Measurements from ENCODE around the gene DNAJA4. TPM values are rescaled to one million over a fixed set of nuclear protein-coding genes. Genes with fewer than 3 reads are reported as not detected.

Gene DNAJA4
- total RNA-seq, 2 experiments from 2014 or later: 36.3 to 39.6 TPM

GRCh38 chr15:78284758-78285157 is 20.4 kb downstream of the DNAJA4 start:
- Mint-ChIP-seq H3K36me3 (peaks cover 21% of the 10 kb centered on the region), H3K4me1 (ENCODE audit: low read depth) (no peaks in the 10 kb centered on the region), H3K27me3 (no peaks in the 10 kb centered on the region), H3K9me3 (no peaks in the 10 kb centered on the region), H3K4me3 (no peak overlapping the region), H3K27ac (no peak overlapping the region)
- CTCF ChIA-PET: no interaction called here
- intact Hi-C loops (cut with micrococcal nuclease): no loop called here
- POLR2A ChIA-PET: interaction anchor here (1.1 kb wide), 1 partner anchor 15 kb away, joined by 4 read pairs; the partner anchor contains the start of gene SKIC8
- DNase-seq: no peak

GRCh38 chr15:78290222-78290621 is 25.9 kb downstream of the DNAJA4 start:
- no peak overlapping the region for H3K4me3 Mint-ChIP-seq
- CTCF ChIA-PET: no interaction called here
- H3K36me3 Mint-ChIP-seq: peaks cover 27% of the 10 kb centered on the region
- DNase-seq: no peak
- no peak overlapping the region for H3K27ac Mint-ChIP-seq
- no peaks in the 10 kb centered on the region for H3K9me3 Mint-ChIP-seq
- POLR2A ChIA-PET: interaction anchor here (0.7 kb wide), 1 partner anchor 9 kb away, joined by 3 read pairs; the partner anchor contains the start of gene SKIC8
- intact Hi-C loops (cut with micrococcal nuclease): no loop called here
- H3K4me1 Mint-ChIP-seq (ENCODE audit: low read depth): no peaks in the 10 kb centered on the region
- no peaks in the 10 kb centered on the region for H3K27me3 Mint-ChIP-seq

GRCh38 chr15:78291052-78291451 is 26.7 kb downstream of the DNAJA4 start:
- Mint-ChIP-seq H3K9me3 (no peaks in the 10 kb centered on the region), H3K27me3 (no peaks in the 10 kb centered on the region), H3K27ac (no peak overlapping the region), H3K4me3 (no peak overlapping the region), H3K4me1 (ENCODE audit: low read depth) (no peaks in the 10 kb centered on the region), H3K36me3 (peaks cover 28% of the 10 kb centered on the region)
- POLR2A ChIA-PET: interaction anchor here (0.7 to 1.7 kb wide), 2 partner anchors 8 to 9 kb away, joined by 3 to 5 read pairs; partner anchors contain the start of gene SKIC8
- intact Hi-C loops (cut with micrococcal nuclease): no loop called here
- DNase-seq: no peak
- CTCF ChIA-PET: no interaction called here

- Mint-ChIP-seq H3K4me1 (ENCODE audit: low read depth) (no peaks in the 10 kb centered on the region), H3K27ac (no peak overlapping the region), H3K9me3 (no peaks in the 10 kb centered on the region), H3K27me3 (no peaks in the 10 kb centered on the region), H3K36me3 (peaks cover 28% of the 10 kb centered on the region), H3K4me3 (no peak overlapping the region)
- CTCF ChIA-PET: interaction anchor here (0.9 kb wide), 1 partner anchor 131 kb away, joined by 3 read pairs; no protein-coding TSS in a partner anchor
- DNase-seq: no peak
- POLR2A ChIA-PET: interaction anchor here (1.7 kb wide), 1 partner anchor 9 kb away, joined by 5 read pairs; no protein-coding TSS in a partner anchor
- intact Hi-C loops (cut with micrococcal nuclease): no loop called here
Observed at GRCh38 chr15:78291698-78292097, 27.3 kb downstream of the DNAJA4 start.

- H3K4me3 Mint-ChIP-seq: no peak overlapping the region
- no peak overlapping the region for H3K27ac Mint-ChIP-seq
- H3K9me3 Mint-ChIP-seq: no peaks in the 10 kb centered on the region
- H3K4me1 Mint-ChIP-seq (ENCODE audit: low read depth): peaks cover 4% of the 10 kb centered on the region
- ChIA-PET POLR2A (interaction anchor here (1.7 kb wide), 1 partner anchor 10 kb away, joined by 5 read pairs; no protein-coding TSS in a partner anchor), CTCF (interaction anchor here (0.9 kb wide), 1 partner anchor 131 kb away, joined by 3 read pairs; no protein-coding TSS in a partner anchor)
- no peaks in the 10 kb centered on the region for H3K27me3 Mint-ChIP-seq
- peaks cover 28% of the 10 kb centered on the region for H3K36me3 Mint-ChIP-seq
- intact Hi-C loops (cut with micrococcal nuclease): no loop called here
- no peak for DNase-seq
Observed at GRCh38 chr15:78292219-78292618, 27.9 kb downstream of the DNAJA4 start.

- CTCF ChIA-PET: interaction anchor here (0.6 to 1.6 kb wide), 10 partner anchors 13 to 341 kb away, joined by 3 to 12 read pairs (median 4); partner anchors contain the start of gene DNAJA4
- POLR2A ChIA-PET: interaction anchor here (0.6 to 3.2 kb wide), 10 partner anchors 9 to 340 kb away, joined by 3 to 34 read pairs (median 6); partner anchors contain the start of genes DNAJA4, IREB2 and PSMA4
Observed at GRCh38 chr15:78299101-78299930, 35.0 kb downstream of the DNAJA4 start, which contains the start of gene SKIC8. SKIC8 (minus strand) TSS chr15:78299609; CDS start chr15:78295686, 3,923 bp downstream.

GRCh38 chr15:78301326-78301725 is 37.0 kb downstream of the DNAJA4 start:
- ChIA-PET CTCF (interaction anchor here (0.9 to 2.0 kb wide), 2 partner anchors 14 to 122 kb away, joined by 3 to 10 read pairs; no protein-coding TSS in a partner anchor), POLR2A (no interaction called here)
- Mint-ChIP-seq H3K27me3 (no peaks in the 10 kb centered on the region), H3K9me3 (no peaks in the 10 kb centered on the region), H3K4me1 (ENCODE audit: low read depth) (peaks cover 40% of the 10 kb centered on the region), H3K4me3 (no peak overlapping the region), H3K27ac (no peak overlapping the region), H3K36me3 (no peaks in the 10 kb centered on the region)
- intact Hi-C loops (cut with micrococcal nuclease): loop anchor here (5.0 to 10.0 kb wide), 2 partner anchors 241 to 403 kb away; partner anchors contain the start of gene PSMA4
- DNase-seq: peak; percentile 13

More at GRCh38 chr15:78299101-78299930, 35.0 kb downstream of the DNAJA4 start, which contains the start of gene SKIC8:
- DNase-seq: peak; percentile 94
- Mint-ChIP-seq H3K27me3 (no peaks in the 10 kb centered on the region), H3K4me1 (ENCODE audit: low read depth) (peaks cover 40% of the 10 kb centered on the region), H3K9me3 (no peaks in the 10 kb centered on the region), H3K27ac (peak within 1 kb of the TSS; percentile 84), H3K4me3 (peak within 1 kb of the TSS; percentile 99), H3K36me3 (peaks cover 9% of the 10 kb centered on the region)
- intact Hi-C loops (cut with micrococcal nuclease): loop anchor here (2.0 to 5.0 kb wide), 2 partner anchors 35 to 138 kb away; partner anchors contain the start of genes DNAJA4 and IREB2

- POLR2A ChIA-PET: no interaction called here
- intact Hi-C loops (cut with micrococcal nuclease): loop anchor here (5.0 to 10.0 kb wide), 2 partner anchors 240 to 403 kb away; partner anchors contain the start of gene PSMA4
- no peaks in the 10 kb centered on the region for H3K36me3 Mint-ChIP-seq
- CTCF ChIA-PET: interaction anchor here (0.9 to 2.0 kb wide), 2 partner anchors 14 to 121 kb away, joined by 3 to 10 read pairs; no protein-coding TSS in a partner anchor
- H3K9me3 Mint-ChIP-seq: no peaks in the 10 kb centered on the region
- DNase-seq: no peak
- H3K27ac Mint-ChIP-seq: no peak overlapping the region
- peaks cover 40% of the 10 kb centered on the region for H3K4me1 Mint-ChIP-seq (ENCODE audit: low read depth)
- no peaks in the 10 kb centered on the region for H3K27me3 Mint-ChIP-seq
- no peak overlapping the region for H3K4me3 Mint-ChIP-seq
Observed at GRCh38 chr15:78301828-78302227, 37.5 kb downstream of the DNAJA4 start.

GRCh38 chr15:78302579-78303312 is 38.4 kb downstream of the DNAJA4 start:
- intact Hi-C loops (cut with micrococcal nuclease): loop anchor here (5.0 to 10.0 kb wide), 2 partner anchors 240 to 402 kb away; partner anchors contain the start of gene PSMA4
- no peaks in the 10 kb centered on the region for H3K9me3 Mint-ChIP-seq
- H3K4me3 Mint-ChIP-seq: no peak overlapping the region
- no peaks in the 10 kb centered on the region for H3K36me3 Mint-ChIP-seq
- no peaks in the 10 kb centered on the region for H3K27me3 Mint-ChIP-seq
- no peak for DNase-seq
- no peak overlapping the region for H3K27ac Mint-ChIP-seq
- peaks cover 33% of the 10 kb centered on the region for H3K4me1 Mint-ChIP-seq (ENCODE audit: low read depth)
- CTCF ChIA-PET: interaction anchor here (2.0 kb wide), 1 partner anchor 120 kb away, joined by 10 read pairs; no protein-coding TSS in a partner anchor
- POLR2A ChIA-PET: interaction anchor here (0.6 to 0.7 kb wide), 2 partner anchors 9 to 135 kb away, joined by 3 read pairs; no protein-coding TSS in a partner anchor

- ChIA-PET POLR2A (no interaction called here), CTCF (interaction anchor here (5.5 kb wide), 1 partner anchor 118 kb away, joined by 35 read pairs; no protein-coding TSS in a partner anchor)
- Mint-ChIP-seq H3K9me3 (no peaks in the 10 kb centered on the region), H3K4me1 (ENCODE audit: low read depth) (peaks cover 20% of the 10 kb centered on the region), H3K4me3 (no peak overlapping the region), H3K27me3 (peaks cover 6% of the 10 kb centered on the region), H3K27ac (no peak overlapping the region), H3K36me3 (no peaks in the 10 kb centered on the region)
- no peak for DNase-seq
- intact Hi-C loops (cut with micrococcal nuclease): loop anchor here (5.0 to 10.0 kb wide), 2 partner anchors 238 to 400 kb away; partner anchors contain the start of gene PSMA4
Observed at GRCh38 chr15:78304216-78305066, 40.1 kb downstream of the DNAJA4 start.
